ENCODE data around the gene VWA2.

Gene VWA2

GRCh38 chr10:114250236-114250635 lies 11.2 kb downstream of the VWA2 start:
- no peak for DNase-seq (ENCODE audit: low spot score)

- DNase-seq (ENCODE audit: low spot score) = no peak
Measured at GRCh38 chr10:114250716-114251115, 11.7 kb downstream of the VWA2 start.

- no peak for DNase-seq (ENCODE audit: low spot score)
Measured at GRCh38 chr10:114252092-114252491, 13.0 kb downstream of the VWA2 start.

GRCh38 chr10:114252883-114253282 lies 13.8 kb downstream of the VWA2 start:
- DNase-seq (ENCODE audit: low spot score) = no peak

- DNase-seq (ENCODE audit: low spot score) = no peak
Measured at GRCh38 chr10:114255227-114255626, 16.2 kb downstream of the VWA2 start.

GRCh38 chr10:114256008-114256765 lies 17.1 kb downstream of the VWA2 start:
- no peak for DNase-seq (ENCODE audit: low spot score)

GRCh38 chr10:114256822-114257221 lies 17.8 kb downstream of the VWA2 start:
- DNase-seq (ENCODE audit: low spot score) = no peak

GRCh38 chr10:114257498-114257897 lies 18.4 kb downstream of the VWA2 start:
- DNase-seq (ENCODE audit: low spot score) = no peak

GRCh38 chr10:114258274-114258840 lies 19.3 kb downstream of the VWA2 start:
- no peak for DNase-seq (ENCODE audit: low spot score)

- DNase-seq (ENCODE audit: low spot score) = no peak
Measured at GRCh38 chr10:114259824-114260223, 20.8 kb downstream of the VWA2 start.

GRCh38 chr10:114260366-114260765 lies 21.3 kb downstream of the VWA2 start:
- no peak for DNase-seq (ENCODE audit: low spot score)

- no peak for DNase-seq (ENCODE audit: low spot score)
Measured at GRCh38 chr10:114261076-114261475, 22.0 kb downstream of the VWA2 start.

- no peak for DNase-seq (ENCODE audit: low spot score)
Measured at GRCh38 chr10:114262496-114262895, 23.4 kb downstream of the VWA2 start.

GRCh38 chr10:114265392-114266053 lies 26.5 kb downstream of the VWA2 start:
- DNase-seq (ENCODE audit: low spot score) = no peak

GRCh38 chr10:114266521-114266920 lies 27.5 kb downstream of the VWA2 start:
- DNase-seq (ENCODE audit: low spot score) = no peak

GRCh38 chr10:114271075-114271778 lies 32.2 kb downstream of the VWA2 start:
- no peak for DNase-seq (ENCODE audit: low spot score)

GRCh38 chr10:114271779-114272167 lies 32.7 kb downstream of the VWA2 start:
- no peak for DNase-seq (ENCODE audit: low spot score)

GRCh38 chr10:114272696-114273095 lies 33.6 kb downstream of the VWA2 start:
- no peak for DNase-seq (ENCODE audit: low spot score)

- DNase-seq (ENCODE audit: low spot score) = no peak
Measured at GRCh38 chr10:114273910-114274309, 34.9 kb downstream of the VWA2 start.

- DNase-seq (ENCODE audit: low spot score) = no peak
Measured at GRCh38 chr10:114274616-114275453, 35.8 kb downstream of the VWA2 start.

GRCh38 chr10:114276066-114276465 lies 37.0 kb downstream of the VWA2 start:
- no peak for DNase-seq (ENCODE audit: low spot score)

- no peak for DNase-seq (ENCODE audit: low spot score)
Measured at GRCh38 chr10:114276671-114277070, 37.6 kb downstream of the VWA2 start.

Data from CD4-positive, alpha-beta T cell treated with Interleukin-6 at 100 ng/mL for 8 hours (primary cell).